Measurements from ENCODE around the gene GANC. TPM values are rescaled to one million over a fixed set of nuclear protein-coding genes. Genes with fewer than 3 reads are reported as not detected.
A peak's percentile ranks its signal among the peaks of the same experiment; 100 is the strongest.

Gene GANC
- total and polyA plus RNA-seq, 10 donors, result 7.4 to 65.9 (median 42.3) TPM

DNA sequence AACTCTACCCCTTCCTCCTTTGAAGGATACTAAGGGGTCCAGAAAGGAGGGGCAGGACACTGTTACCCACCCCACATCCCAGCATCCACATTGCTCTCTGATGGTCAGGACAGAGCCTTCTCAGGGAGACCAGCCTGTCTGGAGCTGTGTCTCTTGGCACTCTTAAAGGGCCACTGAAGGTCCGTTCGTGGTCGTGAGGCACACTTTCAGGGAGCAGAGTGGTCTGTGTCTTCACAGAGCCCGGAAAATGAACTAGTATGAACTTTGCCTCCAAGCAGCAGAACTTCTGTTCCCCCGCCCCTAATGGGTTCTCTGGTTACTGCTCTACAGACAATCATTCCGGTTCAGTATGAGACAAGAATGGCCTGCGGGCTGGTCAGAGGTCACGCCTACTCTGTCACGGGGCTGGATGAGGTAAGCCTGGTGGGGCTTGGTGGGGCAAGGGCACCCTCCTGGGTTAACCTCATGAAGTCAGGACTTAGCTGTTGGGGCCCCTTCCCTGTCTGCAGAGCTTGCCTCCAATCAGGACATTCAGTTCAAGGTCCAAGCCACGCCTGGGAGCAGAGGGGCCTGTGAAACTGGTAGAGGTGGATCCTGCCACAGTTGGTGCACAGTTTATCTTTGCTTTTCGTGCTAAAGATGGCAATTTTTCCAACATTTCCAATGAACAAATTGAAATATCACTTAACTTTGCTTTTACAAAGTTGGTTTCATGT lies 119.5 kb downstream of the GANC start:
- DNase-seq, result no peak
- 90 to 95% (median 92%) methylated on average over 11 of the region's 11 CpGs for WGBS, 5 donors
- H3K36me3 ChIP-seq, result peaks cover 0 to 57% (median 5%) of the 10 kb centered on the region in 6 donors
- no peaks in the 10 kb centered on the region for H3K9me3 ChIP-seq
- intact Hi-C loops (cut with DNase I; ENCODE audit: low total_unique reads), result no loop called here
- H3K4me3 ChIP-seq, result no peak overlapping the region
- H3K4me1 ChIP-seq, result no peaks in the 10 kb centered on the region
- H3K27ac ChIP-seq, result no peak overlapping the region
- TF ChIP-seq POLR2AphosphoS5 (IDR thresholded peaks at IDR 0.05), result no peak
- H3K27me3 ChIP-seq (replicated peaks in 1 of 7), result no peaks in the 10 kb centered on the region

DNA sequence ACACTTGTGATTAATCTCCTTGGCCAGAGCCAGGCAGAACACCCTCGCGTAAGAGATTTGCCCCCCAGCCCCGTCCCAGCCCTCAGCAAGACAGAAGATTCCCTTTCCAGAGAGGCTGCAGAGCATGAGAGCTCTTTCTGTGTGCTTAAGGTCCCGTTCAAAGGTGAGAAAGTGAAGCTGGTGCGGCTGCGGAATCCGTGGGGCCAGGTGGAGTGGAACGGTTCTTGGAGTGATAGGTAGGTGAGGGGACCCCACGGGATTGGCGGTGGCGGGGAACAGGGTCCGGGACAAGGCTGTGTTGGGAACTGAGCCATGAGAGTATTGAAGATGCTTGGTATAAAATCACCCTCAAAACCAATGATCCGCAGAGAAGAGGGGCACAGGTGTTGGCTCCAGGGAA lies 121.1 kb downstream of the GANC start:
- Histone ChIP-seq H3K27ac (no peak overlapping the region), H3K4me1 (no peaks in the 10 kb centered on the region), H3K9me3 (no peaks in the 10 kb centered on the region), H3K4me3 (no peak overlapping the region), H3K36me3 (peaks cover 0 to 54% (median 5%) of the 10 kb centered on the region in 6 donors), H3K27me3 (replicated peaks in 1 of 7) (no peaks in the 10 kb centered on the region)
- no peak for TF ChIP-seq POLR2AphosphoS5 (IDR thresholded peaks at IDR 0.05)
- TF ChIP-seq, protein P1, sequence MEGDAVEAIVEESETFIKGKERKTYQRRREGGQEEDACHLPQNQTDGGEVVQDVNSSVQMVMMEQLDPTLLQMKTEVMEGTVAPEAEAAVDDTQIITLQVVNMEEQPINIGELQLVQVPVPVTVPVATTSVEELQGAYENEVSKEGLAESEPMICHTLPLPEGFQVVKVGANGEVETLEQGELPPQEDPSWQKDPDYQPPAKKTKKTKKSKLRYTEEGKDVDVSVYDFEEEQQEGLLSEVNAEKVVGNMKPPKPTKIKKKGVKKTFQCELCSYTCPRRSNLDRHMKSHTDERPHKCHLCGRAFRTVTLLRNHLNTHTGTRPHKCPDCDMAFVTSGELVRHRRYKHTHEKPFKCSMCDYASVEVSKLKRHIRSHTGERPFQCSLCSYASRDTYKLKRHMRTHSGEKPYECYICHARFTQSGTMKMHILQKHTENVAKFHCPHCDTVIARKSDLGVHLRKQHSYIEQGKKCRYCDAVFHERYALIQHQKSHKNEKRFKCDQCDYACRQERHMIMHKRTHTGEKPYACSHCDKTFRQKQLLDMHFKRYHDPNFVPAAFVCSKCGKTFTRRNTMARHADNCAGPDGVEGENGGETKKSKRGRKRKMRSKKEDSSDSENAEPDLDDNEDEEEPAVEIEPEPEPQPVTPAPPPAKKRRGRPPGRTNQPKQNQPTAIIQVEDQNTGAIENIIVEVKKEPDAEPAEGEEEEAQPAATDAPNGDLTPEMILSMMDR (IDR thresholded peaks at IDR 0.05 in 8 of 11, conservative IDR thresholded peaks at IDR 0.05 in 3 of 11), result no peak
- TF ChIP-seq POLR2A (IDR thresholded peaks at IDR 0.05), result no peak
- WGBS, 5 donors, result 93 to 97% (median 94%) methylated on average over 13 of the region's 13 CpGs
- no peak for DNase-seq
- intact Hi-C loops (cut with DNase I; ENCODE audit: low total_unique reads), result no loop called here

DNA sequence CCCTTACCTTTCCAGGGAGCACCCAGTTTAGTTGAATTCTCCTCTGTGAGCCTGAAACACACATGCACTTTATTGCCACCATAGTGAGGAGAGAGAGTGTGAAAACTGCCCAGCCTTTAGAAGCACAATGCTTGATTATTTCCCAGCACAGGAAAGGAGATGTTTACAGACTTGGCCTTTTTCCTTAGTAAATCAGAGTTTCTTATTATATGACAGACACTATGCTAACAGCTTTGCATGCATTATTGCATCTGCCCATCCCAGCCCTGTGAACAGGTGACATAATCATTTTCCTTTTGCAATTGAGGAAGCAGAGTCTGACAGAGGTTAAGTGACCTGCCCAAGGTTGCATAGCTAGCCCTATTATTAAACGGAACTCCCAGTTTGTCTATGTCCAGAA lies 122.8 kb downstream of the GANC start:
- Histone ChIP-seq H3K27ac (no peak overlapping the region), H3K4me3 (no peak overlapping the region), H3K36me3 (peaks cover 0 to 60% (median 8%) of the 10 kb centered on the region in 6 donors), H3K27me3 (replicated peaks in 1 of 7) (no peaks in the 10 kb centered on the region), H3K4me1 (no peaks in the 10 kb centered on the region), H3K9me3 (no peaks in the 10 kb centered on the region)
- no peak for TF ChIP-seq POLR2A (IDR thresholded peaks at IDR 0.05)
- TF ChIP-seq, protein P1 (IDR thresholded peaks at IDR 0.05 in 8 of 11, conservative IDR thresholded peaks at IDR 0.05 in 3 of 11), result no peak
- TF ChIP-seq POLR2AphosphoS5 (IDR thresholded peaks at IDR 0.05), result no peak
- DNase-seq, result no peak
- intact Hi-C loops (cut with DNase I; ENCODE audit: low total_unique reads), result no loop called here
- 39 to 67% (median 55%) methylated on average over 1 of the region's 1 CpG for WGBS, 5 donors

DNA sequence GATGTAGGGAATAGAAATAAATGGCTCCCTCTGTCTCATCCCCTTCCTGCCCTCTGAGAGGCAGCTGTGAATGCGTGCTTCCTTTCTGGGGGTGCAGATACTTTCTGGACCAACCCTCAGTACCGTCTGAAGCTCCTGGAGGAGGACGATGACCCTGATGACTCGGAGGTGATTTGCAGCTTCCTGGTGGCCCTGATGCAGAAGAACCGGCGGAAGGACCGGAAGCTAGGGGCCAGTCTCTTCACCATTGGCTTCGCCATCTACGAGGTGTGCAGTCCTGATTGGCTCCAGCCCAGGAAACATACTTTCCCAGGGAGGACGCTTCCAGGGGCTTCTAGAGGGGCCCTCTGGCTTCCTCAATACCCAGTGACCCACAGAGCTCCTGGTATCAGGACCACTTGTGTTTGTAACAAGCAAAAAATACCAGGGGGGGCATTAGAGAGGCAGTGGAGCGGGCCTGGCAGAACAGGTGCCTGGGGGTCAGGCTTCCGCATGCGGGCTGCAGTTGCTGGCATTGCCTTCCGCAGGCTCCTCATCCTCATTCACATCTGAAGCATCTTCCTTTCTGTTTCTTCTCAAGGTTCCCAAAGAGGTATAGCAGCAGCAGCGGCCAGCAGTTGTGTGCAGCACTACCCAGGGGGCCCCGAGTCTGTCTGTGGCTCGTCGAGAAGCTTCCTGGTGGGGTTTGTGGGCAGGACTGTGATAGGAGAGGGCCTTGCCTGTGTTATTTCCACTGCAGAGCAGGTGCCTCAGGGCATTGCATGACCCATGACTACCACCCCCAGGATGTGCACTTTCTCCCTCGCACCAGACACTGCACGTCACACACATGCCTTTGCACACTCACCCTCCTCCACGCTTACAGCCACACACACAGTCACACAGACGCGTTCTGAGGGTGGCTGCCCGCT lies 128.8 kb downstream of the GANC start:
- TF ChIP-seq, protein P1 (IDR thresholded peaks at IDR 0.05 in 8 of 11, conservative IDR thresholded peaks at IDR 0.05 in 3 of 11), result no peak
- TF ChIP-seq POLR2AphosphoS5 (IDR thresholded peaks at IDR 0.05) (no peak), POLR2A (IDR thresholded peaks at IDR 0.05) (no peak)
- H3K36me3 ChIP-seq, result peaks cover 0 to 91% (median 15%) of the 10 kb centered on the region in 6 donors

More for the DNA sequence above, 128.8 kb downstream of the GANC start:
- 56 to 75% (median 71%) methylated on average over 20 to 24 of the region's 24 CpGs for WGBS, 5 donors
- Histone ChIP-seq H3K4me1 (peaks cover 0 to 5% (median 0%) of the 10 kb centered on the region in 6 donors), H3K9me3 (no peaks in the 10 kb centered on the region), H3K4me3 (peak overlapping the region in 1 of 8 donors; percentile 36), H3K27ac (peak overlapping the region in 3 of 8 donors; percentile 23 to 60 (median 42)), H3K27me3 (replicated peaks in 1 of 7) (no peaks in the 10 kb centered on the region)
- intact Hi-C loops (cut with DNase I; ENCODE audit: low total_unique reads), result no loop called here
- DNase-seq, result no peak
